Transverse colon (tissue), 4 donors: Measurements from ENCODE around the gene DNAH11.

Source experiments
- CTCF ChIP-seq, 5 experiments: fragments of 200-600 bp in 3 of 5; fragments of 450-650 bp in 2 of 5; sonication (generic) in 3 of 5; IDR thresholded peaks; 1 replicate in 2 of 5; 2 replicates in 3 of 5; pipeline ENCODE4 v1.5.1; 2016 to 2017; ENCODE audit warnings: antibody characterized with exemption in 5 of 5, inconsistent platforms in 3 of 5, mild to moderate bottlenecking in 2 of 5, moderate library complexity in 1 of 5
- EP300 ChIP-seq: sonication (generic); formaldehyde crosslinking; IDR thresholded peaks from one replicate; pipeline ENCODE4 v1.6.1; 2017; ENCODE audit warnings: antibody characterized with exemption, low read depth
- POLR2AphosphoS5 ChIP-seq, 3 donors: sonication (generic); formaldehyde crosslinking; IDR thresholded peaks; one replicate each; pipeline ENCODE4 v1.6.1; 2016; ENCODE audit warnings: antibody characterized with exemption in 3 of 3

GRCh38 chr7:21572331-21573313 is 29.8 kb downstream of the DNAH11 start:
- TF ChIP-seq POLR2AphosphoS5 (IDR thresholded peaks at IDR 0.05): no peak
- no peak for TF ChIP-seq CTCF (IDR thresholded peaks at IDR 0.05)
- no peak for TF ChIP-seq EP300
